Stimulated activated naive CD8-positive, alpha-beta T cell treated with anti-CD3 and anti-CD28 coated beads, Interleukin-15, amount 100 ng/mL, for 72 hours (primary cell): ENCODE results near the gene SH3RF3.
A peak's percentile ranks its signal among the peaks of the same experiment; 100 is the strongest.
"Not testable (repeated sequence)": the region's sequence is repeated elsewhere in the genome, so short reads cannot be mapped to it uniquely, and the experiment has no call there.

Source experiments
- ATAC-seq: fragments of 150-1000 bp; cut with Tn5 transposase; 2 replicates; pipeline ENCODE4 v1.10.0; 2021; ENCODE audit warnings: mild to moderate bottlenecking, moderate library complexity
- DNase-seq, 2 donors: peaks; one replicate each; pipeline ENCODE4 v3.0.0; 2021 to 2022
- H3K27ac Mint-ChIP-seq, 2 donors: one replicate each; pipeline ENCODE4 v1.8.0; 2022; ENCODE audit warnings: mild to moderate bottlenecking in 2 of 2, mixed read lengths in 2 of 2, moderate library complexity in 2 of 2
- H3K27me3 Mint-ChIP-seq: one replicate; pipeline ENCODE4 v1.8.0; 2022; ENCODE audit warnings: mixed read lengths
- H3K4me1 Mint-ChIP-seq: one replicate; pipeline ENCODE4 v1.8.0; 2022; ENCODE audit warnings: mild to moderate bottlenecking, mixed read lengths
- H3K4me3 Mint-ChIP-seq, 2 donors: one replicate each; pipeline ENCODE4 v1.8.0; 2022; ENCODE audit warnings: mild to moderate bottlenecking in 2 of 2, mixed read lengths in 2 of 2, moderate library complexity in 1 of 2
- H3K9me3 Mint-ChIP-seq, 2 donors: one replicate each; pipeline ENCODE4 v1.8.0; 2022; ENCODE audit warnings: mixed read lengths in 2 of 2

Gene SH3RF3

DNA sequence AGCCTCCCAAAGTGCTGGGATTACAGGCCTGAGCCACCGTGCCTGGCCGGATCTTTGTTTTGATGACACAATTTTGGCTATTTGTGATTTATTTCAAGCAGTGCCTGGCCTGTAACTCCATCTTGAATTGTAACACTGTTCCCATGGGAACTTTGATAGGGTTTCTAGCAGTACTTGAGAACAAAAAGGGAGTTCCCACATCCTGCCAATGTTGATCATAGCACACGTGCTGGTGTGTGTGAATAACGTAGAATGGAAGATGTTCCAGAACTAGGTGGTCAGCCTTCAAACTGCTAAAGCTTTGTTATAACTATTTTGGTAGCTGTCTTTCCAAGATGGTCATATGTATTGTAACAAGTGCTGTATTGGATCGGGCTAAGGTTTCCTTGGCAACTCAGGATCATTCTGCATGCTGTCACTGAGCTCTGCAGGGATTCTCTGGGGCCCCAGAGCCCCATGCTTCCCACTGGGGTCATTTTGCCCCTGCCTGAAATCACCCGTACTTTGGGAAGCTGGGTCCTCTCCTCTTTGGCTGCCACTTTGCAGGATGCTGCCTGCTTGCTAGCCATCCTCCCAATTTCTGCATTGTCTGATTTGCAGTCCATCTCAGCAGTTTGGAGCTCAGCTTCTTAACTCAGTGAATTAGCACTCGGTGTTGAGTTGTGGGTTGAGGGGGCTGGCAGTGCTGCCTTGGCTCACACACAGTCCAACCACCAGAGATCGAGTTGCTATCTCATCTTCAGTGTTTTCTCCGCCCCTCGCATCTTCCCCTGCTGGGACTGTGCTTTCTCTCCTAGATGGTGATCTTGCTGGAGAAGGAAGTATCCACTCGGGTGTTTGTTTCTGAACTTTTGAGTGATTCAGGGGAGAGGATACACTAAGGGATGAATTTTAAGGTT is 26.8 kb downstream of the SH3RF3 start:
- Mint-ChIP-seq H3K4me3 (no peak overlapping the region), H3K27me3 (no peaks in the 10 kb centered on the region), H3K9me3 (no peaks in the 10 kb centered on the region), H3K27ac (no peak overlapping the region), H3K4me1 (peaks cover 45% of the 10 kb centered on the region)
- no peak for DNase-seq
- no peak for ATAC-seq

DNA sequence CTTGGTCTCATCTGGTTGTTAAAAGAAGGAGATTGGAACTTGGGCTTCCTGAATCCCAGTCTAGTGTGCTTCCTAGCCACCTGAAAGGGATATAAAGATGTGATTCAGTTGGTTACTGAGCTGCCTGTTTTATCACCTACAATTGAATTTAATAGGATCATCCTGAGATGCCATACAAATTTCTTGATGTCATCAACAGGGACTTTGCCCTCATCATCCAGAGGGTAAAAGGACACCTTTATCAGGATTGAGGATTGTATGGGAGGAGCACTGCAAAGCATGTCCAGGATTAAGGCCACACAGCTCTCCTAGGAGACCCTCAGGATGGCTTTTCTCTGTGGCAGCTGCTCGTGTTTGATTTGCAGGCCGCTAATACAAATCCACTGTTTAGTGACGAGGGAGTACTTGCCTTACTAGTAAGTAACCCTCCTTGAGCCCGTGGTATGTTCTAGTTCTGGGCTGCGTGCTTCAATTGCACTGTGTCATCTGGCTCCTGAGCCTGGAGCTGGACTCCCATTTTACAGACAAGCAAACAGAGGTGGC is 28.6 kb downstream of the SH3RF3 start:
- no peak for ATAC-seq
- no peak overlapping the region for H3K4me3 Mint-ChIP-seq
- no peak for DNase-seq
- peaks cover 50% of the 10 kb centered on the region for H3K4me1 Mint-ChIP-seq
- H3K9me3 Mint-ChIP-seq = no peaks in the 10 kb centered on the region
- no peaks in the 10 kb centered on the region for H3K27me3 Mint-ChIP-seq
- H3K27ac Mint-ChIP-seq = no peak overlapping the region

DNA sequence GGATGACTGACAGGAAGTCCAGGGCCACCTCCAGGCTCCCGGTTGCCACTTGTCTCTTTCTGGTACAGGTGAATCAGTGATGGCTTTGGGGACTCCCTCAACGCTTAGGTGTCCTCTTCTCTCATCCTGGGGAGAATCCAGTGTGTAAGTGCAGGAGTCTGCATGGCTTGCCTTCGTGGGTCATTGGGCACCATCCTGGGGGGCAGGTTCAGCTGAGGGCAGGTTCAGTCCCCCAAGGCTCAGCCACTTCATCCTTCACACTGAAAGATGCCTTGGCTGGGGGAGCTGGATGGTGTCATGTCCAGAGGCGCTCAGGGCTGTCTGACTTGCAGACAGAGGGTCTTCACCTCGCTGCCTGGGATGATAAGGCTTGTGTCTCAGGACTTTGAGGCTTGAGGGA is 29.2 kb downstream of the SH3RF3 start:
- DNase-seq (no peak), ATAC-seq (no peak)
- Mint-ChIP-seq H3K9me3 (no peaks in the 10 kb centered on the region), H3K27ac (no peak overlapping the region), H3K4me1 (peaks cover 49% of the 10 kb centered on the region), H3K4me3 (no peak overlapping the region), H3K27me3 (no peaks in the 10 kb centered on the region)

DNA sequence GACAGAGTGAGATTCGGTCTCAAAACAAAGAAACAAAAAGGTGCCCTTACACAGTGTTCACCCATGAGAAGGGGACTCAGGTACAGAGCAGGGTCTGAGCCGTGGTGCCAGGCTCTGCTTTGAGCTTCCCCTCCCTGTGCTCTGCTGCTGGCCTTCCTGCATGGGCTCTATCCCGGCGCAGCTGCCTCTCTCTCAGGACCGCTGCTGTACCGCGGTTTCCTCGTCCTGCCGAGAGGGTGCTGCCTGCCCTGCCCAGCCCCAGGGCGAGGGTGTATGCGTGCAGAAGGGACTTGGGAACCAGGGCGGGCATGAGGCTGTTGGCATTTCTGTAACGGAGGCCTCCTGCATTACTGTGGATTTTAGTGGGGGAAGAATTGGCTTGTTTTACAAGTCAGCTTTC is 30.1 kb downstream of the SH3RF3 start:
- ATAC-seq (no peak), DNase-seq (no peak)
- Mint-ChIP-seq H3K9me3 (no peaks in the 10 kb centered on the region), H3K27me3 (no peaks in the 10 kb centered on the region), H3K4me1 (peaks cover 50% of the 10 kb centered on the region), H3K27ac (no peak overlapping the region), H3K4me3 (no peak overlapping the region)

DNA sequence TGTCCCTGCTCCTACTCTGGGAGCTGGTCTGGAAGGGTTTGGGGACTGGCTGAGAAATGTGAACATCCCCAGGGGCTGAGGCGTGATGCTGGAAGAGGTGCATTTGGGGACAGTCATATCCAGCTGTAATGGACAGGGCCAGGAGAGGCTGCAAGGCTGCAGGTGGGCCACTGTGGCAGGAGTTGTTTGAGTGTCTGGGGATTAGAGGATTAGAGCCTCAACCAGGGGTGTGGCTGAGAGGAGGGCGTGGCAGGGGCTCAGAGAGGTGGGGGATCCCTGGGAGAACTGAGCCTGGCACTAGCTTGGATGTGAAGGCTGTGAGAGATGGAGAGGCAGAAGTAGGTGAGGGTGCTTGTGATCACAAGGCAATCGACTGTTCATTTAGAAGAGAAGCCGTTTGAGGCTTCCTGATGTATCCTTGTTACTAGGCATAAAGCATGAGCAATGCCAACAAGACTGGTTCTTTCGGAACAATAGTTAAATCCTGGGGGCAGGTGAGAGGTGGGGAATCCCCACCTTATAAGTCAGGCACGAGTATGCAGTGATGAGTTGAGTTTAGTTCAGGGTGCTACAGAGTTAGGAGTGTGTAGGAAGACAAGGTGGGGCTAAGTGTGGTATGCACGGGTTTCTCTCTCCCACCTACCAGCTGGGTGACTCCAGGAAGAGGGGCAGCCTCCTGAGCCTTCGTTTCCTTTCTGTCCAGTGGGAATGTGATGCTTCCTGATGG is 31.9 kb downstream of the SH3RF3 start:
- Mint-ChIP-seq H3K27ac (no peak overlapping the region), H3K4me3 (no peak overlapping the region), H3K9me3 (no peaks in the 10 kb centered on the region), H3K4me1 (peaks cover 37% of the 10 kb centered on the region), H3K27me3 (no peaks in the 10 kb centered on the region)
- ATAC-seq (peak; percentile 48), DNase-seq (no peak)

DNA sequence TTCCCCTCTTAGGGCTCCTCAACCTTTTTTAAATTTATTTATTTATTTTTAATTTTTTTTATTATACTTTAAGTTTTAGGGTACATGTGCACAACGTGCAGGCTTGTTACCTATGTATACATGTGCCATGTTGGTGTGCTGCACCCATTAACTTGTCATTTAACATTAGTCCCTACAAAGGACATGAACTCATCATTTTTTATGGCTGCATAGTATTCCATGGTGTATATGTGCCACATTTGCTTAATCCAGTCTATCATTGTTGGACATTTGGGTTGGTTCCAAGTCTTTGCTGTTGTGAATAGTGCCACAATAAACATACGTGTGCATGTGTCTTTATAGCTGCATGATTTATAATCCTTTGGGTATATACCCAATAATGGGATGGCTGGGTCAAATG is 33.4 kb downstream of the SH3RF3 start:
- not testable (repeated sequence) for H3K4me3 Mint-ChIP-seq, ATAC-seq, DNase-seq, H3K27me3 Mint-ChIP-seq, H3K27ac Mint-ChIP-seq, H3K9me3 Mint-ChIP-seq
- peaks cover 32% of the 10 kb centered on the region for H3K4me1 Mint-ChIP-seq

DNA sequence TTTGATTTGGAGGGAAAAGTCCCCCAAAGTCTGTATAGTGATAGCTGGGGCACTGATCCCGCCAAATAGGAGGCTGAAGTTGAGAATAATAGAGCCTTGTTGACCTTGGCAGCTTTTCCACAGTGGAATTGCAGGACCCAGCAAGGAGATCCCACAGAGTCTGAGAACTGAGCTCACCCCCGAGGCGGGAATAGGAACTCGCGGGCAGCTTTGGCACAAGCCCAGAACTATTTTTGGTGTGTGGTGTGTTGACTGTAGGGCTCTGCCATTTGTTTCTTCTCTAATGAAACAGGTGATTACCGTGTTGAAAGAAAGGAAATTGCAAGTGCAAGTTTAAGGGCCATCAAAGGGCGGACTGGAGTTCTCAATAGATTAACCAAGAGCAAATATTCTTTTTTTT is 34.0 kb downstream of the SH3RF3 start:
- Mint-ChIP-seq H3K4me1 (peaks cover 32% of the 10 kb centered on the region), H3K27me3 (no peaks in the 10 kb centered on the region), H3K27ac (no peak overlapping the region), H3K4me3 (no peak overlapping the region), H3K9me3 (no peaks in the 10 kb centered on the region)
- ATAC-seq (no peak), DNase-seq (no peak)

DNA sequence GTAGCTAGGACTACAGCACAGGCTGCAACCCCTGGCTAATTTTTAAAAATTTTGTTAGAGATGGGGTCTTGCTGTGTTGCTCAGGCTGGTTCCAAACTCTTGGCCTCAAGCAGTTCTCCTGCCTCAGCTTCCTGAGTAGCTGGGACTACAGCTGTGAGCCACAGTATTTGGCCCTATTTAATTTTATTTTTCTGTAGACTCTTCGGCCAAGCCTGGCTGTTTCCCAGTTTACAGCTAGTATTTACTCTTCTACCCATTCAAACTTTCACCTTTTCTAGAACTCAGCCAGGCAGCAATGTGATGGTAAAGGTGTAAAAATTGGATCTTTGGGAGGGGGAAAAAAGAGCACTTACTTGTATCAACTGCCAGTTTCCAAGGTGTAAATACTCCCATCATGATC is 35.3 kb downstream of the SH3RF3 start:
- Mint-ChIP-seq H3K27me3 (no peaks in the 10 kb centered on the region), H3K4me1 (peaks cover 21% of the 10 kb centered on the region), H3K4me3 (no peak overlapping the region), H3K9me3 (no peaks in the 10 kb centered on the region), H3K27ac (no peak overlapping the region)
- DNase-seq (no peak), ATAC-seq (no peak)

DNA sequence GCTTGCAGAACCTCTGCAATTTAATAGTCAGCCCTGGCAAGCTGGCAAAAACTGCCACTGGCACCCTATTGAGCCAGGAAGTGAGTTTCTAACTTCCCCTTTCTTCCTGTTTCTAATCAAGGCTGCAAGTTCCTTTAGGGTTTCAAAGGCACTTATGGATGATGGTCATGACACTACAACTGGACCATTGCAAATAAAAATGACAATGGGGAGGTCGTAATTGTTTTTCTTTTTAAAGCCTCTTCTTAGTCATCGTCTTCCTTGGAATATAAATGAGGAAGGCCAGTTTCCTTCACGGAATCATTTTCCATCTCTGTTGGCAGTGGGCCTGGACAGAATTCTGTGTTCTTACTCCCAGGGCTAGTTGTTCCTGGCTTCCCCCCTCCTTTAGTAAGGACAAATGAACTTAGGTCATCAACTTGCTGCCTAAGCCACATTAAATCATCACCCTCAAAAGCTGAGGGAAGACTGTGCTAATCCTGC is 35.8 kb downstream of the SH3RF3 start:
- DNase-seq = no peak
- no peak for ATAC-seq
- no peaks in the 10 kb centered on the region for H3K9me3 Mint-ChIP-seq

DNA sequence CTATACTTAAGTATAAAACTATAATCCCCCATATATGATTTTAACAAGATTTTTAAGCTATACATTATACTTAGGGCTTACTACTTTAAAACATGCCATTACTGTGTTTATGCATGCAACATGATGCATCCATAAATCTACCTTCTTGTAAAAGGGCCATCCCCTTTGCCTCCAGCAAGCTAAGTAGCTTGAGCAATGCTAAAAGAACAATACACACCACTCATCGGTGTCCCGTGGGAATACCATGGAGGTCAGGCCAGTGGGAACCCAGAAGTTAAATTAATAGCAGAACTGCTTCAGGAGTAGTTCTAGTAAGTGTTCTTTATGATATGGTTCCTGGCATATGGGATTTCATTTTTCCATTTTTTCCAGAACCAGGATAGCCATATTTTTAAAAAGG is 37.8 kb downstream of the SH3RF3 start:
- DNase-seq = no peak
- no peak overlapping the region for H3K4me3 Mint-ChIP-seq
- H3K4me1 Mint-ChIP-seq = peaks cover 23% of the 10 kb centered on the region
- H3K27ac Mint-ChIP-seq = no peak overlapping the region
- ATAC-seq = no peak
- no peaks in the 10 kb centered on the region for H3K9me3 Mint-ChIP-seq
- H3K27me3 Mint-ChIP-seq = no peaks in the 10 kb centered on the region

More for the DNA sequence above, 35.8 kb downstream of the SH3RF3 start:
- no peak overlapping the region for H3K27ac Mint-ChIP-seq
- H3K27me3 Mint-ChIP-seq = no peaks in the 10 kb centered on the region
- H3K4me1 Mint-ChIP-seq = peaks cover 26% of the 10 kb centered on the region
- no peak overlapping the region for H3K4me3 Mint-ChIP-seq

DNA sequence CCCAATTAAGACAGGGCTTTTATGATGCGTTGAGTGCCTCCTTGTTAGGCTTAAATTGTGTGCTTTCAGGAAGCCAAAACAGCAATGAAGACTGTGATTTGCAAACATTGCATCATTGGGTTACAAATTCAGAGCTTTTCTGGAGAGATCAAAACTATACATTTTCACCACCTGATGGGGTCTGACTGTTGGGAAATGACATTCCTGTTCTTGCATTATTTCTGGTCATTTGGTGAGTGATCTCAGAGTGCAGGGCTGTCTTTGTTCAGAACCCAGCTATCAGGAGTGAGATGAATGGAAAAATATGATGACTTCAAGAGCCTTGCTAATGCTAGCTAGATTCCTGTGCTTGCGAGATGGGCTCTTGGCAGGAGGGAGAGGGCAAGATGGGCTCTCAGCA is 39.1 kb downstream of the SH3RF3 start:
- ATAC-seq (no peak), DNase-seq (no peak)
- Mint-ChIP-seq H3K9me3 (no peaks in the 10 kb centered on the region), H3K4me3 (no peak overlapping the region), H3K27ac (peak overlapping the region in 1 of 2 donors; percentile 22), H3K4me1 (peaks cover 26% of the 10 kb centered on the region), H3K27me3 (no peaks in the 10 kb centered on the region)

DNA sequence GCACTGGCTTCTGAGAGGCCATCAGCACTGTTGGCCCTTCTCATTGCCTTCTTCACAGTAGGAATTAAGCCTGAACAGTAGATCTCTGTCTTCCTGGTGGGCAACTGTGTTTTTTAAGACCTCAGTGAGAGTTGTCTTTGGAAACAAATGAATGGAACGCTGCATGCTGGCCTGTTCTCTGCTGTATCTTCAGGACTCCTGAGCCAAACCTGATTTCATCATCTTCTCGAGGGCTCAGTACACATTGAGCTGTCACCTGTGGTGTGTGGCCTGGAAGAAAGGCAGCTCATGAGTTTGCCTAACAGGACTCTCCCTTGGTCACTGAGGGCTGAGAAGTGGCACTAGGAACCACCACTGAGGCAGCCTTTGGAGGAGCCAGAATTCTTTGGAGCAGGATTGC is 39.7 kb downstream of the SH3RF3 start:
- Mint-ChIP-seq H3K9me3 (no peaks in the 10 kb centered on the region), H3K4me3 (no peak overlapping the region), H3K27ac (peak overlapping the region in 1 of 2 donors; percentile 40), H3K4me1 (peaks cover 30% of the 10 kb centered on the region), H3K27me3 (no peaks in the 10 kb centered on the region)
- DNase-seq (no peak), ATAC-seq (no peak)

DNA sequence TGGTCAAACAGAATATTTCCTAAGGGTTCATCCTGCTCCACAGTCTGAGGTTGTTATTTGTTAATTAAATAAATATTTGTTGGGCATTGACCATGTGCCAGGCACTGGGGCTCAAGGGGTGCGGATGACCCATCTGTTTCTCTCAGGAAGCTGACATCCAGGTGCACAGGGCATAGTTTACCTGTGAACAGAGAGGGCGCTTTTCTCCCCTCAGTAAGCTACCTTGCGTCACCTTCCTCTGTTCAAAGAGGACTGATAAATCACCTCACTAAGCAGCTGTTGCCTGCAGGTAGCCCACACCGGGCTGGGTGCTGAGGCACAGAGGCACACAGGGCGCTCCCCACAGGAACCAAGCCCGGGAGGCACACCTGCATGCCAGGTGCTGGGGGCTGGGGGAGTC is 41.6 kb downstream of the SH3RF3 start:
- no peak for ATAC-seq
- H3K27me3 Mint-ChIP-seq = no peaks in the 10 kb centered on the region

DNA sequence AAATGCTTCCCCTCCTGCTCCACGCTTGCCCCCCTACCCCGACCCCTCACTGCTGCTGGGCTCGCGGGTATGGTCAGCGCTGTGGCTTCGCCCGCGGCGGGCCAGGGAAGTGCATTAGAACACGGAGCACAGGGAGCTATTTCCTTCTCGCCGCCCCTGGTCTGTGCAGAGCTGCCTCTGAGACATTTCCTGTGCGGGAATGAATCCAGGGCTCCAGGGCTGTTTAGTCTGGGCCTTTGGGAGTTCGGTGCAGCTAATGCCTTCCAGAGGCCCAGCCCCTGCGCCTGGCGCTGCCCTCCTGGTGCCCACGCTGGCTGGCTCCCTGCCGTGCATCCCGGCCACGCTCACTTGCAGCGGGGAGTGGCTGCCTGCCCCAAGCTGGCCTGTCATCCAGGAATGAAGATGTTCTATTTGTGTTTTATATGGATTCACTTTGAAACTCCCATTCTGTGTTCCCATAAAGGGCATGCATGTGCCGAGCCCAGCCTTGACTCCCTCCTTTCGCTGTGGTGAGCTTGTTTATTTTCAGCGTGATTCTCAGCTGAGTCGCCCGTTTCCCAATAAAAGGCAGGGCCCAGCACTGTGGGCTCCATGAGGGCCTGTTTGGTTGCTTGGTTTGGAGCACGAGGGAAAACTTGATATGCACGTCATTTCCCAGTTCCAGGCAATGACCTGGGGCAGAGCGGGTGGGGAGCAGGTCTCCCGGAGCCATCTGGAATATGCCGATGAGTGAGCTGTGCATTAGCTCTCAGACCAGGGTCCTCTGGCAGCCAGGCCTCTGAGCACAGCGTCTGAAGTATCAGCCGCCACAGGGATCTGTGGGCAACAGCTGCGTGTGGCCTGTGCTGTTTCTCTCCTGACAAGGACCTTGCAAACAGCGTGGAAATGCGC is 42.7 kb downstream of the SH3RF3 start:
- Mint-ChIP-seq H3K4me3 (no peak overlapping the region), H3K9me3 (peaks cover 0 to 7% of the 10 kb centered on the region in 2 donors), H3K4me1 (peaks cover 43% of the 10 kb centered on the region), H3K27me3 (no peaks in the 10 kb centered on the region), H3K27ac (no peak overlapping the region)
- DNase-seq (no peak), ATAC-seq (no peak)

More for the DNA sequence above, 41.6 kb downstream of the SH3RF3 start:
- DNase-seq = no peak
- Mint-ChIP-seq H3K27ac (no peak overlapping the region), H3K4me3 (no peak overlapping the region), H3K4me1 (peaks cover 40% of the 10 kb centered on the region), H3K9me3 (peaks cover 0 to 5% of the 10 kb centered on the region in 2 donors)

DNA sequence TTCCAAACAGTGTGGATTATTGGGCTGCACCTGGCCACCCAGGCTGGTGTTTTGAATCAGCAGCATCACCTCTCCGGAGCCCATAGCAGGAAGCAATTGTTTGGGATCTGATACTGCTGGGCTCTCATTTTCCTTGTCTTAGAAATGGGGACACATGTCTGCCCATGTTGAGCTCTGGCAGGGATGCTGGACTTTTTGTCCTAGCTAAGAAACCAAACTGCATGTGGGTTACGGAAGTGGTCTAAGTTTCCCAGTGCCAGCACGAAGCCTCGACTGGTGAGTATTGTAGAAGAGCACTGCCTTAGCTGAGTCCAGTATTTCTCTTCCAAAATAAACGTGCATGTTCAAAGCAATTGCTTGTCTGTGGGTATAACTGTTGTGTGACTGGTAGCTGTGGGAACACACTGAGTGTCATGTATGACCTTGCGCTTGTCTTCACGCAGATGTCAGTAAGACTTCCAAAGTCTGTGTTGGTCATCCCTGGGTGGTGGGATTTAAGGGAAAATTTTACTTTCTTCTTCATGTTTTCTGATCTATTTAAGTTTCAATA is 43.6 kb downstream of the SH3RF3 start:
- no peaks in the 10 kb centered on the region for H3K27me3 Mint-ChIP-seq
- DNase-seq (no peak), ATAC-seq (no peak)
- no peak overlapping the region for H3K4me3 Mint-ChIP-seq
- H3K4me1 Mint-ChIP-seq = peaks cover 45% of the 10 kb centered on the region
- H3K9me3 Mint-ChIP-seq = peaks cover 0 to 9% of the 10 kb centered on the region in 2 donors
- H3K27ac Mint-ChIP-seq = no peak overlapping the region
